ENCODE measurements around the gene NANS.
"Not testable (repeated sequence)": the region's sequence is repeated elsewhere in the genome, so short reads cannot be mapped to it uniquely, and the experiment has no call there.

Gene NANS

GRCh38 chr9:98040212-98040611 is 16.3 kb upstream of the NANS start:
- no peak for DNase-seq

GRCh38 chr9:98043915-98044314 is 12.6 kb upstream of the NANS start:
- no peak for DNase-seq

GRCh38 chr9:98045234-98046179 is 11.0 kb upstream of the NANS start:
- DNase-seq = no peak

GRCh38 chr9:98046180-98046543 is 10.4 kb upstream of the NANS start:
- no peak for DNase-seq

- DNase-seq = no peak
Observed at GRCh38 chr9:98047002-98047401, 9.5 kb upstream of the NANS start.

- no peak for DNase-seq
Observed at GRCh38 chr9:98049288-98050072, 7.1 kb upstream of the NANS start.

- DNase-seq = no peak
Observed at GRCh38 chr9:98050351-98050750, 6.2 kb upstream of the NANS start.

GRCh38 chr9:98054376-98054951 is 2.1 kb upstream of the NANS start:
- no peak for DNase-seq

GRCh38 chr9:98057138-98057799 is 737 bp downstream of the NANS start:
- peak; percentile 72 for DNase-seq

- DNase-seq = no peak
Observed at GRCh38 chr9:98062161-98062560, 5.6 kb downstream of the NANS start.

- DNase-seq = no peak
Observed at GRCh38 chr9:98064623-98065392, 8.3 kb downstream of the NANS start.

GRCh38 chr9:98066235-98066634 is 9.7 kb downstream of the NANS start:
- no peak for DNase-seq

GRCh38 chr9:98067184-98067583 is 10.7 kb downstream of the NANS start:
- no peak for DNase-seq

- DNase-seq = no peak
Observed at GRCh38 chr9:98069551-98069950, 13.0 kb downstream of the NANS start.

GRCh38 chr9:98070704-98071103 is 14.2 kb downstream of the NANS start:
- DNase-seq = no peak

GRCh38 chr9:98071737-98072136 is 15.2 kb downstream of the NANS start:
- DNase-seq = no peak

GRCh38 chr9:98074115-98074990 is 17.8 kb downstream of the NANS start:
- peak; percentile 87 for DNase-seq

GRCh38 chr9:98075332-98075805 is 18.8 kb downstream of the NANS start:
- no peak for DNase-seq

GRCh38 chr9:98076514-98076890 is 20.0 kb downstream of the NANS start:
- not testable (repeated sequence) for DNase-seq

GRCh38 chr9:98078895-98079294 is 22.4 kb downstream of the NANS start:
- no peak for DNase-seq

- DNase-seq = peak; percentile 77
Observed at GRCh38 chr9:98080326-98080725, 23.8 kb downstream of the NANS start.
